Activated gamma-delta T cell (primary cell): ENCODE data around the gene WHRN.

ENCODE experiments used
- DNase-seq: peaks from one replicate; lab custom pipeline; 2025; lab: John Stamatoyannopoulos, UW

Gene WHRN

DNA sequence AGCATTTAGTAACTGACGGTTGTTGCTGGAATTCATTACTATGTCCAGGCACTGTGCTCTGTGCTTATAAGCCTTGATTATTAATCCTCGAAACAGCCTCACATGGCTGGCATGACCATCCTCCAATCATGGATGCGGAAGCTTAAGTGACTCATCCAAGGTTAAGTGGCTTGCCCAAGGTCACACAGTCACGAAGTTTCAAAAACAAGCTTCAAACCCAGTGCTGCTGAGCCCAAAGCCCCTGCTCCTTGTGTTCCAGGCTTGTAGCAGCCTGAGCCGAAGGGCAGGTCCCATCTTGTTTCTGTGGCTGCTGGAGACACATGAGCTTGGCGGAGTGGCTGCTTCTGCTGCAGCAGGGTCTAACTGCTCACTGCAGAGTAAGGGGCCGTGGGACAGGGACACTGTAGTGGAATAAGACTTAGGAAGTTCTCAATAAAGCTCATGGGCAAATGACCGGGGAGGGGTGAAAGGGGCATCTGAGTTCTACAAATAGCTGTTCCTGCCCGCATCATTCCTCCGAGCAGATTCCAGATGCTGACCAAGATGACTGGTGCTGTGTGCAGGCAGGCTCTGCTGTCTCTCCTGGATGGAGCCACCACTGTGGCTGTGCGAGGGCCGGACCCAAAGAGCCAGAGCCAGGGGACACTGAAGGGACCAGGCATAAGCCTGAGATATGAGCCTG, 32.4 kb downstream of the WHRN start:
- DNase-seq: no peak

- no peak for DNase-seq
Measured at GRCh38 chr9:114471157-114471556, 34.1 kb downstream of the WHRN start.

GRCh38 chr9:114470581-114470980, 34.7 kb downstream of the WHRN start:
- no peak for DNase-seq

- no peak for DNase-seq
Measured at GRCh38 chr9:114470121-114470520, 35.2 kb downstream of the WHRN start.

- no peak for DNase-seq
Measured at GRCh38 chr9:114469091-114469853, 36.0 kb downstream of the WHRN start.

DNA sequence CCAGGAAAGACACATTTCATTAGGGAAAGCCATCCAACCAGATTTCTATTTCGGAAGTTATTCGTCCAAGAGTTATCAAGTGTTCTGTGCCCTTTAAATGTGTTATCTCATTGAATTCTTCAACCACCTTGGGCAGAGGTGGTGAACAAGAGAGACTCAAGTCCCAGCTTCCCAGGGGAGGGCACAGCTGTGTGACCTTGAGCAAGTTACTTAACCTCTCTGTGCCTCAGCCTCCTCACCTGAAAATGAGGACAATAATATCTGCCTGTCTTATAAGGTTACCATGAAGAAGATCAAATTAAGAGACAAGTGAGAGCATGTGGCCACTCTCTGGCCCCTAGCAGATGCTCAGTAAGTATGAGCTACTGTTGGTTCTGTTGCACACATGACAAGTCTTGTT, 37.4 kb downstream of the WHRN start:
- DNase-seq: no peak

- DNase-seq: no peak
Measured at GRCh38 chr9:114467226-114467750, 38.0 kb downstream of the WHRN start.

- DNase-seq: no peak
Measured at GRCh38 chr9:114465906-114466900, 39.1 kb downstream of the WHRN start.

- no peak for DNase-seq
Measured at GRCh38 chr9:114465417-114465816, 39.9 kb downstream of the WHRN start.

- no peak for DNase-seq
Measured at GRCh38 chr9:114464281-114465051, 40.8 kb downstream of the WHRN start.

GRCh38 chr9:114462791-114463190, 42.5 kb downstream of the WHRN start:
- DNase-seq: no peak

DNA sequence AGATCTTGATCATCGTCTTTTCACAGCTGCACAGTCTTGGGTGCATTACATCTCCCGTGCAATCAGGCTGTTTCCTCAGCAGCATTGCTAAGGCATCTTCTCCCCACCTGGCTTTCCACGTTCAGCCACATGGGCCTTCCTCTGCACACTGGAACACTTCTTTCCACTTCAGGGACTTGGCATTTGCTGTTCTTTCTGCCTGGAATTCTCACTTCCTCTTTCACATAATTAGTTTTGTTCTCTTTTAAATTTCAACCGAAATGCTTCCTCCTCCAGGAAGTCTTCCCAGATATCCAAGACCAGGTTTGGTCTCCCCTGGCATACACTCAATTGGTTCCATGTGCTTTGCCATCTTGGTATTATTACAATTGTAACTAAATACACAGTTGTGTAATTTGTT, 43.8 kb downstream of the WHRN start:
- no peak for DNase-seq

DNA sequence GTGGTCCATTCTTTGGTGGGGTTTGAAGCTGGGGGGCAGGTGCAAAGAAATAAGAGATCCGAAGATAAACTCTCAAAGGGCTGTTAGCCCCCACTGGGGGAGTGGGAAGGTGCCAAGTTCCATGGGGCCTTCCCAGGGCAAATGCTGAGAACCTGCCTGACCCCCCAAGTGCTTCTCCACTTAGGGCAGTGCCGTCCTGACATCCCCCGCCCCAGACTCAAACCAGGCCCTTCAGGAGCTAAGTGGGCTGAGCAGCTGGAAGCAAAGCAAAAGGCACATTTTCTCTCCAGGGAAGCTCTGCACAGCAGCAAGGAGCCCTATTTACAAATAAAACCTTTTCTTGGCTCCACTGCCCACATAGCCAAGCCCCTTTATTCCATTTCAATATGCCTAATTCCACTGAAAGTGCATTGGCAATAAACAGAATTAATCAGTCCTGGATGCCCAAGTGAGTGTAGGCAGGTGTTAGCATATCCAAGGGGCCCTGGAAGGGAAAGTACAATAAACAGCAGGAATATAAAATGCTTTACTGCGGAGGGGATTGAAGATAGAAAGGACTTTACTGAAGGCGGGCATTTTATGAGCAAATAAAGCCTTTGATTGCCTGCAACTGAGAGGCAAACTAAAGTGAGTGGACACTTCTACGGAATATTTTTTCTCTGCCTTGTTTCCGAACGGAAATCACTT, 44.6 kb downstream of the WHRN start:
- DNase-seq: no peak

DNA sequence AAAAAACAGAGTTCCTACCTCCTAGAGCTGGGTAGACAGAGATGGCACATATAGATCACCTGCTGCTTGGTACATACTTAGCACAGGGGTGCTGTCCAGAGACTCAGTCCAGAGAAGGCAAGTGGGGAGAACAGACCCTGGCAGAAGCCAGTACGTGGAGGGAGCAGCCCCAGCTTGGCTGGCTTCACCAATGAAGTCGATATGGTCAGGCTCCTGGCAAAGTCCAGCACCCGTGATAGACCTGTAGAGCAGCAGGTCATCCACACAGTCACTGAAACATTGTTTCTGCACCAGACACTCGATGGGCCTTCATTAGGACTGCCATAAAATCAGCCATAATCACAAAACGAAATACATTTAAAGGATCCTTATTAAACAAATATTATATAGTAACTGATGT, 45.8 kb downstream of the WHRN start:
- DNase-seq: no peak

- no peak for DNase-seq
Measured at GRCh38 chr9:114456929-114457328, 48.3 kb downstream of the WHRN start.

- DNase-seq: no peak
Measured at GRCh38 chr9:114454652-114455051, 50.6 kb downstream of the WHRN start.

DNA sequence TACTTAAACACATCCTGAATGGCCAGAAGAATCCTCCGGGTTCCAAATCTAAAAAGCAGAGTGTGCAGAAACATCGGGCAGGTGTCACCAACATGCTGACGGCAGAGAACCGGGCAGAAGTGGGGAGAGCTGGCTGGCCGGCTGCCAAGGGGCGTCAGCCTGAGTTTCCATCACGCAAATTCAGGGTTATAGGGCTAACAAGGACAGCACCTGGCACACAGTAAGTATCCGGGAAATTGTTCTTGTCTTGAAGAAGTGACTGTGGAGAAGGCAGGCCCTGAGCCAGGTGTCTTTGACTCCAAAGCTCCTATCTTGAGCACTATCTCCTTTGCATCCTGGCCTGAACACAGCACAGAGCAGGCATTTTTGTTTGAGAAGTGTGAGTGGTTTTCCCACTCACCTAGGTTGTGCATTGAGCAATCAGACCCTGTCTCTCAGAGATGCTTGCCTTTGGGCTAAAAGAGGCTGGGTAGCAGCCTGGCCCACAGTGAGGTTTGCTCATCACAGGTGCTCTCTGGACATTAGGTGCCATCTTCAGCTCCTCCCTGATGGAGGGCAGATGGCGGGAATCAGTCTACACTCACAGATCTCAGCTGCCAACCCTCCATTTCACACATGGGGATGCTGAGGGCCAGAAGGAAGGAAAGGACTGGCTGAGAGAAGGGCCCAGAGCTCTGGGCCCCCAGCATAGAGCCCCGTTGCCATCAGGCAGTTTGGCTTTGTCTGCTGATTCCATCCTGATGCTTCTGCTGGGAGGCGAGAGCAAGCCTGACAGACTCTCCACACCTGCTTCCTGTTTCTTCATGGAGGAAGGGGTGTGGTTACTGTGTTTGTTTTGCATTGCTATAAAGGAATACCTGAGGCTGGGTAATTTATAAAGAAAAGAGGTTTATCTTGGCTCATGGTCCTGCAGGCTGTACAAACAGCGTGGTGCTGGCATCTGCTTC, 52.8 kb downstream of the WHRN start:
- DNase-seq: no peak

GRCh38 chr9:114451707-114452031, 53.6 kb downstream of the WHRN start:
- no peak for DNase-seq

GRCh38 chr9:114450833-114451706, 54.2 kb downstream of the WHRN start:
- DNase-seq: no peak
